Measurements from ENCODE around the gene TLL1. TPM values are rescaled to one million over a fixed set of nuclear protein-coding genes. Genes with fewer than 3 reads are reported as not detected.

The TLL1 gene
- total RNA-seq, 1 experiment from 2014 or later = 0.46 TPM

DNA sequence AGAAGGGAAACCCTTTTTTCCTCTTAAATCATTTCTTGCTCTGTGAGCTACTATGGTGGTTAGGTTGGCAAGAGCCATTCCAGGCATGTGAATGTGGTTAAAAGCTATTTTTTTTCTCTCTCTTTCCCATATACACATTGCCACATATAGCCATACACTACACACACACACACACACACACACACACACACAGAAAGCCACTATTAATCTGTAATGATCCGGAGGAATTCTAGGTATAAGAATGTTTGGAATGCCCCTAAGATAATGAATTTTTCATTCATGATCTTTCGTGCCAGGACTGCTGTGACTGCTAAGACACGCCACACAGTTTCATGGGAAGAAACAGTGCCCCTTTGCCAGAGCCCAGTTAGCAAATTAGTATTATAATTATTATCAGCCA lies 21.8 kb upstream of the TLL1 start:
- CTCF ChIA-PET = no interaction called here
- intact Hi-C loops (cut with micrococcal nuclease; ENCODE audit: unreplicated experiment) = no loop called here

GRCh38 chr4:165855191-165855590 lies 17.8 kb upstream of the TLL1 start:
- H3K36me3 ChIP-seq (ENCODE audit: low read depth) = no peaks in the 10 kb centered on the region
- H3F3A ChIP-seq (ENCODE audit: insufficient read depth, low read depth) = no peaks in the 10 kb centered on the region
- no peak overlapping the region for H2AFZ ChIP-seq
- BruUV-seq (replicated peaks) = no TSS peak
- H3K4me2 ChIP-seq = no peak overlapping the region
- no peak overlapping the region for H3K27ac ChIP-seq
- H3K4me1 ChIP-seq (replicated peaks; ENCODE audit: insufficient read depth) = no peaks in the 10 kb centered on the region
- H3K9me3 ChIP-seq (ENCODE audit: insufficient read depth, low read depth) = no peaks in the 10 kb centered on the region
- no peaks in the 10 kb centered on the region for H3K27me3 ChIP-seq (ENCODE audit: insufficient read depth, low read depth)
- ChIA-PET CTCF (no interaction called here), POLR2A (ENCODE audit: unreplicated experiment) (no interaction called here)
- no peak for DNase-seq
- no peaks in the 10 kb centered on the region for H3K9me2 ChIP-seq (ENCODE audit: insufficient read depth)
- intact Hi-C loops (cut with micrococcal nuclease; ENCODE audit: unreplicated experiment) = no loop called here
- no peaks in the 10 kb centered on the region for H4K20me1 ChIP-seq (ENCODE audit: insufficient read depth)
- no peak for TF ChIP-seq EZH2 (IDR thresholded peaks at IDR 0.05; ENCODE audit: low read depth)
- TF ChIP-seq CTCF (conservative IDR thresholded peaks at IDR 0.05) = no peak
- H3K79me2 ChIP-seq (ENCODE audit: low read depth) = no peaks in the 10 kb centered on the region
- H3K4me3 ChIP-seq = no peak overlapping the region

More for the DNA sequence above, 21.8 kb upstream of the TLL1 start:
- Histone ChIP-seq H4K20me1 (ENCODE audit: insufficient read depth) (no peaks in the 10 kb centered on the region), H3K36me3 (ENCODE audit: low read depth) (no peaks in the 10 kb centered on the region), H3K4me1 (replicated peaks; ENCODE audit: insufficient read depth) (no peaks in the 10 kb centered on the region), H3K4me3 (no peak overlapping the region), H3K27ac (no peak overlapping the region), H3K27me3 (ENCODE audit: insufficient read depth, low read depth) (no peaks in the 10 kb centered on the region), H3K9me2 (ENCODE audit: insufficient read depth) (no peaks in the 10 kb centered on the region), H2AFZ (no peak overlapping the region), H3K4me2 (no peak overlapping the region), H3K9me3 (ENCODE audit: insufficient read depth, low read depth) (no peaks in the 10 kb centered on the region), H3K79me2 (ENCODE audit: low read depth) (no peaks in the 10 kb centered on the region), H3F3A (ENCODE audit: insufficient read depth, low read depth) (no peaks in the 10 kb centered on the region)
- TF ChIP-seq CTCF (conservative IDR thresholded peaks at IDR 0.05) (no peak), EZH2 (IDR thresholded peaks at IDR 0.05; ENCODE audit: low read depth) (no peak)
- POLR2A ChIA-PET (ENCODE audit: unreplicated experiment) = no interaction called here
- no peak for DNase-seq
- no TSS peak for BruUV-seq (replicated peaks)

DNA sequence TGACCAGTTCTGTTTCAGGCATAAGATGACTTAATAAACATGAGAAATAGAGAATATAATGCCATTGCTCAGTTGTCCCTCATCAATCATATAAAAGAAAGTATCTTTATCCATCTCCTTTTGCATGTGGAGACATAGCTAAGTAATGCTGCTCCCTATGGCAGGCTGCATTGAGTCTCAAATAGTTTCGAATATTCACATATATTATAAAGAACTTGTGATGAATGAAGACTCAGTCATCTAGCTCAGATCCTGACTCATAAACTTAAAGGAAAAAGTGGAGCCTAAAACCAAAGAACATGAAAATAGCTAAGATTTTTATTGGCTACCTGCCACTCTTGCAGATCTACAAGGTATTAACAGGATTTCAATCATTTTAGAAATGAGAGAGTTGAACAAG lies 11.7 kb upstream of the TLL1 start:
- Histone ChIP-seq H3K9me3 (ENCODE audit: insufficient read depth, low read depth) (no peaks in the 10 kb centered on the region), H4K20me1 (ENCODE audit: insufficient read depth) (no peaks in the 10 kb centered on the region), H3F3A (ENCODE audit: insufficient read depth, low read depth) (no peaks in the 10 kb centered on the region), H3K4me1 (replicated peaks; ENCODE audit: insufficient read depth) (no peaks in the 10 kb centered on the region), H3K4me2 (no peak overlapping the region), H3K27ac (no peak overlapping the region), H3K27me3 (ENCODE audit: insufficient read depth, low read depth) (no peaks in the 10 kb centered on the region), H3K4me3 (no peak overlapping the region), H3K9me2 (ENCODE audit: insufficient read depth) (no peaks in the 10 kb centered on the region), H3K79me2 (ENCODE audit: low read depth) (no peaks in the 10 kb centered on the region), H3K36me3 (ENCODE audit: low read depth) (no peaks in the 10 kb centered on the region), H2AFZ (no peak overlapping the region)
- BruUV-seq (replicated peaks) = no TSS peak
- DNase-seq = no peak
- TF ChIP-seq EZH2 (IDR thresholded peaks at IDR 0.05; ENCODE audit: low read depth) = no peak
- TF ChIP-seq CTCF (conservative IDR thresholded peaks at IDR 0.05) = no peak
- intact Hi-C loops (cut with micrococcal nuclease; ENCODE audit: unreplicated experiment) = no loop called here
- ChIA-PET CTCF (no interaction called here), POLR2A (ENCODE audit: unreplicated experiment) (no interaction called here)

Measured in PC-9 (cell line).